Erythroblast (primary cell): ENCODE results near the gene CLIC4.
A peak's percentile ranks its signal among the peaks of the same experiment; 100 is the strongest.

Source experiments
- GATA1 ChIP-seq: IDR thresholded peaks from 2 replicates; pipeline ENCODE4 v1.6.1; 2011; ENCODE audit warnings: low read depth, mild to moderate bottlenecking, control low read depth, low read length, moderate library complexity
- POLR2A ChIP-seq: IDR thresholded peaks from 2 replicates; pipeline ENCODE4 v1.6.1; 2011; ENCODE audit warnings: mild to moderate bottlenecking, low read length

DNA sequence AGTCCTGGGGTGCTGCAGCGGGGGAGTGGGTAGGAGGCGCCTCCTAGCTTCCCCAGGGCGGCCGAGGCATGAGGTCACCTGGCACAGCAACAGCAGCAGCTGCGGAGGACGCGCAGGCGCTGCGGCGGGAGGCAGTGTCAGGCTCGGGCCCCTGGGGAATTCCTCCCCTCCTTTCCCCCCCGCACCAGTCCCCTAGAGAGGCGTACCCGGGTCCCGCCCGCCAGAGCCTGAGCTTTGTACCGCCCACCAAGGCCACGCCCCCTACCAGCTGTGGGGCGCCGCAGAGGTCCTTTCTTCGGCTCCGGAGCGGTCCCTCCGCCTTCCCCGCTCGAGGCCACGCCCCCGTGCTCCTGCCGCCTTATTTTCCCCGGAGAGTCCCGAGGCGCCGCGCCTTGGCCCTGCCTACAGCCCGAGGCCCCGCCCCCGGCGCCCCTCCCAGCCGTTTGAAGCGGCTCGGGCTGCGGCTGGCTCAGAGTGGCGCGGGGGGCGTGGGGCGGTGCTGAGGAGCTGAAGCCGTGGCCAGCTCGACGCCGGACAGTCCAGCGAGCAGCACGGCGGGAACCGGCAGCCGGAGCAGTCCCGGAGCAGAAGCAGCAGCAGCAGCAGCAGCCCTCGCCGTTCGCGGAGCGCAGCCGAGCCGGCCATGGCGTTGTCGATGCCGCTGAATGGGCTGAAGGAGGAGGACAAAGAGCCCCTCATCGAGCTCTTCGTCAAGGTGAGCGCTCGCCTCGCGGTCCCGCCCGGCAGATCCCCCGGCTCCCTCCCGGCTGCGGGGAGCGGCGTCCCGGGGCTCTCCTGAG, at the start of gene CLIC4:
- TF ChIP-seq POLR2A, result peak; percentile 81
- no peak for TF ChIP-seq GATA1
